Neural cell (in vitro differentiated cells): Measurements from ENCODE around the gene CNGA1. TPM values are rescaled to one million over a fixed set of nuclear protein-coding genes. Genes with fewer than 3 reads are reported as not detected.

ENCODE experiments used
- H2AFZ ChIP-seq: fragments of 200-600, 300-800 bp; sonication (generic), shearing (Covaris generic); 2 replicates; pipeline ENCODE4 v1.6.0; 2014; ENCODE audit warnings: low read depth, mild to moderate bottlenecking, antibody characterized with exemption, low read length, moderate library complexity
- H3F3A ChIP-seq: fragments of 200-600 bp; shearing (Covaris generic); 2 replicates; pipeline ENCODE4 v1.6.1; 2016; ENCODE audit warnings: mild to moderate bottlenecking, moderate library complexity, mixed read lengths, antibody characterized with exemption, low read length; ENCODE audit not compliant: insufficient read depth, poor library complexity, severe bottlenecking
- H3K27ac ChIP-seq: fragments of 200-600, 300-800 bp; sonication (generic), shearing (Covaris generic); 2 replicates; pipeline ENCODE4 v1.5.1; 2014; ENCODE audit warnings: mild to moderate bottlenecking, low read length, moderate library complexity
- H3K27me3 ChIP-seq: fragments of 300-800, 200-600 bp; sonication (generic), shearing (Covaris generic); 2 replicates; pipeline ENCODE4 v1.6.0; 2014; ENCODE audit warnings: mild to moderate bottlenecking, low read depth, low read length, moderate library complexity; ENCODE audit not compliant: insufficient read depth
- H3K36me3 ChIP-seq: fragments of 300-800, 200-600 bp; sonication (generic), shearing (Covaris generic); 2 replicates; pipeline ENCODE4 v1.5.1; 2014; ENCODE audit warnings: mild to moderate bottlenecking, antibody characterized with exemption, low read length, moderate library complexity; ENCODE audit not compliant: insufficient read depth
- H3K4me2 ChIP-seq: fragments of 300-800, 200-600 bp; sonication (generic), shearing (Covaris generic); 2 replicates; pipeline ENCODE4 v1.6.0; 2014; ENCODE audit warnings: mild to moderate bottlenecking, low read length
- H3K4me3 ChIP-seq: fragments of 300-800, 200-600 bp; sonication (generic), shearing (Covaris generic); 2 replicates; pipeline ENCODE4 v1.5.1; 2014; ENCODE audit warnings: mild to moderate bottlenecking, low read length, moderate library complexity
- H3K79me2 ChIP-seq: fragments of 200-600 bp; shearing (Covaris generic); replicated peaks from 2 replicates; pipeline ENCODE4 v1.6.0; 2014; ENCODE audit warnings: mild to moderate bottlenecking, low read length, moderate library complexity; ENCODE audit not compliant: insufficient read depth
- H3K9ac ChIP-seq: fragments of 300-800, 200-600 bp; sonication (generic), shearing (Covaris generic); 2 replicates; pipeline ENCODE4 v1.6.1; 2016; ENCODE audit warnings: mild to moderate bottlenecking, low read length, mixed read lengths
- H3K9me2 ChIP-seq: fragments of 200-600 bp; shearing (Covaris generic); 2 replicates; pipeline ENCODE4 v1.6.1; 2016; ENCODE audit warnings: mild to moderate bottlenecking, low read length, mixed read lengths; ENCODE audit not compliant: insufficient read depth
- H3K9me3 ChIP-seq: fragments of 200-600, 300-800 bp; sonication (generic), shearing (Covaris generic); 2 replicates; pipeline ENCODE4 v1.6.1; 2016; ENCODE audit warnings: mild to moderate bottlenecking, mixed run types, low read length, moderate library complexity, mixed read lengths
- H4K20me1 ChIP-seq: fragments of 200-600 bp; shearing (Covaris generic); 2 replicates; pipeline ENCODE4 v1.6.1; 2016; ENCODE audit warnings: mild to moderate bottlenecking, mixed run types; ENCODE audit not compliant: insufficient read depth
- CTCF ChIP-seq: fragments of 450-650 bp; IDR thresholded peaks from 2 replicates; pipeline ENCODE4 v1.5.1; 2014; ENCODE audit warnings: antibody characterized with exemption, mild to moderate bottlenecking, moderate library complexity; ENCODE audit not compliant: poor library complexity, severe bottlenecking
- EP300 ChIP-seq: fragments of 450-650 bp; conservative IDR thresholded peaks from 2 replicates; pipeline ENCODE4 v1.6.1; 2014; ENCODE audit warnings: antibody characterized with exemption, mild to moderate bottlenecking, moderate library complexity; ENCODE audit not compliant: poor library complexity, severe bottlenecking
- EZH2 ChIP-seq: fragments of 200-600, 300-800 bp; shearing (Covaris generic), sonication (generic); IDR thresholded peaks from 2 replicates; pipeline ENCODE4 v1.6.1; 2014; ENCODE audit warnings: antibody characterized with exemption, low read length, borderline replicate concordance, mild to moderate bottlenecking; ENCODE audit not compliant: insufficient read depth, poor library complexity, severe bottlenecking
- MXI1 ChIP-seq: fragments of 450-650 bp; conservative IDR thresholded peaks from 2 replicates; pipeline ENCODE4 v1.6.1; 2014; ENCODE audit warnings: antibody characterized with exemption, mild to moderate bottlenecking; ENCODE audit not compliant: poor library complexity, severe bottlenecking
- POLR2AphosphoS5 ChIP-seq: IDR thresholded peaks from 2 replicates; pipeline ENCODE4 v1.6.1; 2012
- RAD21 ChIP-seq: fragments of 450-650 bp; conservative IDR thresholded peaks from 2 replicates; pipeline ENCODE4 v1.6.1; 2014; ENCODE audit warnings: antibody characterized with exemption, mild to moderate bottlenecking, moderate library complexity
- REST ChIP-seq: IDR thresholded peaks from 2 replicates; pipeline ENCODE4 v1.6.1; 2012; ENCODE audit warnings: borderline replicate concordance
- SMC3 ChIP-seq: fragments of 450-650 bp; conservative IDR thresholded peaks from 2 replicates; pipeline ENCODE4 v1.6.1; 2014; ENCODE audit warnings: antibody characterized with exemption, mild to moderate bottlenecking, moderate library complexity; ENCODE audit not compliant: poor library complexity
- TAF1 ChIP-seq: IDR thresholded peaks from 2 replicates; pipeline ENCODE4 v1.6.1; 2012; ENCODE audit warnings: low read depth
- polyA plus RNA-seq: library from polyadenylated mRNA; depleted of rRNA; stranded (reverse); fragments of >200 nt; gene quantifications from 2 replicates; pipeline ENCODE4 v1.2.3, GENCODE V29; 2014

CNGA1 gene
- polyA plus RNA-seq, 1 donor from 2014 or later, result not detected

GRCh38 chr4:48041535-48042137 lies 25.2 kb upstream of the CNGA1 start:
- Histone ChIP-seq H3K27me3 (no peaks in the 10 kb centered on the region), H3K4me3 (no peak overlapping the region), H3F3A (no peaks in the 10 kb centered on the region), H3K9ac (no peak overlapping the region), H2AFZ (no peak overlapping the region), H3K36me3 (no peaks in the 10 kb centered on the region), H4K20me1 (no peaks in the 10 kb centered on the region), H3K9me2 (no peaks in the 10 kb centered on the region), H3K27ac (no peak overlapping the region), H3K9me3 (no peaks in the 10 kb centered on the region), H3K79me2 (no peaks in the 10 kb centered on the region), H3K4me2 (no peak overlapping the region)
- no peak for TF ChIP-seq REST
- no peak for TF ChIP-seq CTCF
- TF ChIP-seq TAF1, result no peak
- TF ChIP-seq RAD21, result no peak
- no peak for TF ChIP-seq POLR2AphosphoS5
- TF ChIP-seq EZH2, result no peak
- TF ChIP-seq EP300, result no peak
- no peak for TF ChIP-seq MXI1
- no peak for TF ChIP-seq SMC3

- Histone ChIP-seq H2AFZ (no peak overlapping the region), H3F3A (no peaks in the 10 kb centered on the region), H3K4me3 (no peak overlapping the region), H3K36me3 (no peaks in the 10 kb centered on the region), H3K9ac (no peak overlapping the region), H3K4me2 (no peak overlapping the region), H3K9me2 (no peaks in the 10 kb centered on the region), H3K79me2 (no peaks in the 10 kb centered on the region), H3K27ac (no peak overlapping the region), H3K9me3 (no peaks in the 10 kb centered on the region), H4K20me1 (no peaks in the 10 kb centered on the region), H3K27me3 (no peaks in the 10 kb centered on the region)
- TF ChIP-seq TAF1 (no peak), SMC3 (no peak), EZH2 (no peak), CTCF (no peak), REST (no peak), POLR2AphosphoS5 (no peak), EP300 (no peak), MXI1 (no peak), RAD21 (no peak)
Measured at GRCh38 chr4:48039561-48039960, 23.1 kb upstream of the CNGA1 start.
